WTC11 (cell line): Measurements from ENCODE around the gene PHLPP2. TPM values are rescaled to one million over a fixed set of nuclear protein-coding genes. Genes with fewer than 3 reads are reported as not detected.

Experiments
- ATAC-seq: fragments of 200-7000 bp; cut with Tn5 transposase; 2 replicates; pipeline ENCODE4 v1.10.0; 2021; ENCODE audit warnings: mild to moderate bottlenecking, moderate library complexity
- CTCF ChIA-PET: fragments of 300-600 bp; sonication (Branson Sonifier 250); formaldehyde crosslinking; loops from one replicate; lab custom pipeline; 2021; ENCODE audit warnings: antibody characterized with exemption; lab: Charles Lee
- POLR2A ChIA-PET: fragments of 350-600 bp; sonication (Branson Sonifier 250); formaldehyde crosslinking; loops from one replicate; lab custom pipeline; 2021; ENCODE audit warnings: antibody characterized with exemption; lab: Charles Lee
- DNase-seq: peaks from one replicate; pipeline ENCODE4 v3.0.0; 2021; ENCODE audit warnings: low spot score
- H3K27ac Mint-ChIP-seq: 2 replicates; pipeline ENCODE4 v1.8.0; 2021; ENCODE audit warnings: mixed read lengths
- H3K27me3 Mint-ChIP-seq: 2 replicates; pipeline ENCODE4 v1.8.0; 2021; ENCODE audit warnings: low read depth, mild to moderate bottlenecking, moderate library complexity, mixed read lengths
- H3K36me3 Mint-ChIP-seq: 2 replicates; pipeline ENCODE4 v1.8.0; 2021; ENCODE audit warnings: mixed read lengths
- H3K4me1 Mint-ChIP-seq: 2 replicates; pipeline ENCODE4 v1.8.0; 2022; ENCODE audit warnings: mixed read lengths
- H3K4me3 Mint-ChIP-seq: 2 replicates; pipeline ENCODE4 v1.8.0; 2021; ENCODE audit warnings: mild to moderate bottlenecking, moderate library complexity, mixed read lengths
- H3K9me3 Mint-ChIP-seq: 2 replicates; pipeline ENCODE4 v1.8.0; 2021; ENCODE audit warnings: mixed read lengths
- CBFB ChIP-seq: sonication (generic); formaldehyde crosslinking; IDR thresholded peaks from 2 replicates; pipeline ENCODE4 v1.8.1; 2022; ENCODE audit warnings: mild to moderate bottlenecking, low read depth, missing genetic modification reagents
- CREB1 ChIP-seq: sonication (generic); formaldehyde crosslinking; IDR thresholded peaks from 2 replicates; pipeline ENCODE4 v1.8.0; 2023; ENCODE audit warnings: mild to moderate bottlenecking, missing genetic modification reagents
- EMX1 ChIP-seq: fragments of 250-450 bp; sonication (Bioruptor Pico); IDR thresholded peaks from 2 replicates; pipeline ENCODE4 v1.8.0; 2021; ENCODE audit warnings: mild to moderate bottlenecking
- FOXJ3 ChIP-seq: sonication (generic); formaldehyde crosslinking; IDR thresholded peaks from 2 replicates; pipeline ENCODE4 v1.9.0; 2021; ENCODE audit warnings: missing genetic modification reagents, mild to moderate bottlenecking, borderline replicate concordance
- FOXK1 ChIP-seq: sonication (generic); formaldehyde crosslinking; IDR thresholded peaks from 2 replicates; pipeline ENCODE4 v1.8.0; 2022; ENCODE audit warnings: mild to moderate bottlenecking, moderate library complexity, missing genetic modification reagents
- FOXP1 ChIP-seq: sonication (generic); formaldehyde crosslinking; IDR thresholded peaks from 2 replicates; pipeline ENCODE4 v1.8.0; 2022; ENCODE audit warnings: missing genetic modification reagents, mild to moderate bottlenecking, moderate library complexity, borderline replicate concordance
- GTF2I ChIP-seq: fragments of 250-450 bp; sonication (Bioruptor Pico); conservative IDR thresholded peaks from 2 replicates; pipeline ENCODE4 v1.4.0; 2021; ENCODE audit warnings: mild to moderate bottlenecking
- JAZF1 ChIP-seq: fragments of 250-450 bp; sonication (Bioruptor Pico); IDR thresholded peaks from 2 replicates; pipeline ENCODE4 v1.9.0; 2021; ENCODE audit warnings: moderate library complexity, mild to moderate bottlenecking, inconsistent platforms
- MXD4 ChIP-seq: fragments of 250-450 bp; sonication (Bioruptor Pico); IDR thresholded peaks from 2 replicates; pipeline ENCODE4 v1.8.0; 2021; ENCODE audit warnings: mild to moderate bottlenecking, moderate library complexity, borderline replicate concordance
- NR2C2 ChIP-seq: sonication (generic); formaldehyde crosslinking; IDR thresholded peaks from 2 replicates; pipeline ENCODE4 v1.8.0; 2022; ENCODE audit warnings: mild to moderate bottlenecking, missing genetic modification reagents
- RORB ChIP-seq: fragments of 250-450 bp; sonication (Bioruptor Pico); IDR thresholded peaks from 2 replicates; pipeline ENCODE4 v1.9.0; 2021; ENCODE audit warnings: mild to moderate bottlenecking
- SP1 ChIP-seq: sonication (generic); formaldehyde crosslinking; conservative IDR thresholded peaks from 2 replicates; pipeline ENCODE4 v1.8.1; 2022; ENCODE audit warnings: missing genetic modification reagents
- TCF7 ChIP-seq: sonication (generic); formaldehyde crosslinking; IDR thresholded peaks from 2 replicates; pipeline ENCODE4 v1.8.0; 2022; ENCODE audit warnings: mild to moderate bottlenecking, low read depth, missing genetic modification reagents, moderate library complexity
- TEAD4 ChIP-seq: sonication (generic); formaldehyde crosslinking; IDR thresholded peaks from 2 replicates; pipeline ENCODE4 v1.8.0; 2022; ENCODE audit warnings: mild to moderate bottlenecking, missing genetic modification reagents
- ZBTB21 ChIP-seq: sonication (generic); formaldehyde crosslinking; IDR thresholded peaks from 2 replicates; pipeline ENCODE4 v1.8.1; 2023; ENCODE audit warnings: mild to moderate bottlenecking, missing genetic modification reagents, borderline replicate concordance
- ZNF121 ChIP-seq: sonication (generic); formaldehyde crosslinking; IDR thresholded peaks from 2 replicates; pipeline ENCODE4 v1.8.0; 2023; ENCODE audit warnings: missing genetic modification reagents
- ZNF138 ChIP-seq: sonication (generic); formaldehyde crosslinking; conservative IDR thresholded peaks from 2 replicates; pipeline ENCODE4 v1.8.1; 2022; ENCODE audit warnings: mild to moderate bottlenecking, moderate library complexity, missing genetic modification reagents
- ZNF219 ChIP-seq: sonication (generic); formaldehyde crosslinking; IDR thresholded peaks from 2 replicates; pipeline ENCODE4 v1.8.0; 2023; ENCODE audit warnings: missing genetic modification reagents, mild to moderate bottlenecking, borderline replicate concordance
- total RNA-seq: library from RNA; stranded (reverse); gene quantifications from 3 replicates; pipeline ENCODE4 v1.2.3, GENCODE V29; 2021
- TF ChIP-seq, protein P1 (sequence below): sonication (generic); formaldehyde crosslinking; conservative IDR thresholded peaks from 2 replicates; pipeline ENCODE4 v1.8.1; 2023; ENCODE audit warnings: mild to moderate bottlenecking, low read depth, missing genetic modification reagents, moderate library complexity
- TF ChIP-seq, protein P2 (sequence below): fragments of 250-450 bp; sonication (Bioruptor Pico); IDR thresholded peaks from 2 replicates; pipeline ENCODE4 v1.9.0; 2021; ENCODE audit warnings: mild to moderate bottlenecking
- TF ChIP-seq, protein P3 (sequence below): sonication (generic); formaldehyde crosslinking; IDR thresholded peaks from 2 replicates; pipeline ENCODE4 v1.8.1; 2022; ENCODE audit warnings: low read depth, mild to moderate bottlenecking, moderate library complexity, missing genetic modification reagents, borderline replicate concordance
- TF ChIP-seq, protein P4 (sequence below): sonication (generic); formaldehyde crosslinking; IDR thresholded peaks from 2 replicates; pipeline ENCODE4 v1.8.1; 2023; ENCODE audit warnings: mild to moderate bottlenecking, missing genetic modification reagents, moderate library complexity
- TF ChIP-seq, protein P5 (sequence below): fragments of 250-450 bp; sonication (Bioruptor Pico); IDR thresholded peaks from 2 replicates; pipeline ENCODE4 v1.9.0; 2021; ENCODE audit warnings: moderate library complexity, mild to moderate bottlenecking, inconsistent platforms, borderline replicate concordance
- TF ChIP-seq, protein P6 (sequence below): sonication (generic); formaldehyde crosslinking; IDR thresholded peaks from 2 replicates; pipeline ENCODE4 v1.8.0; 2022; ENCODE audit warnings: mild to moderate bottlenecking, missing genetic modification reagents

Gene PHLPP2
- total RNA-seq, 1 experiment from 2014 or later: 29.3 TPM

DNA sequence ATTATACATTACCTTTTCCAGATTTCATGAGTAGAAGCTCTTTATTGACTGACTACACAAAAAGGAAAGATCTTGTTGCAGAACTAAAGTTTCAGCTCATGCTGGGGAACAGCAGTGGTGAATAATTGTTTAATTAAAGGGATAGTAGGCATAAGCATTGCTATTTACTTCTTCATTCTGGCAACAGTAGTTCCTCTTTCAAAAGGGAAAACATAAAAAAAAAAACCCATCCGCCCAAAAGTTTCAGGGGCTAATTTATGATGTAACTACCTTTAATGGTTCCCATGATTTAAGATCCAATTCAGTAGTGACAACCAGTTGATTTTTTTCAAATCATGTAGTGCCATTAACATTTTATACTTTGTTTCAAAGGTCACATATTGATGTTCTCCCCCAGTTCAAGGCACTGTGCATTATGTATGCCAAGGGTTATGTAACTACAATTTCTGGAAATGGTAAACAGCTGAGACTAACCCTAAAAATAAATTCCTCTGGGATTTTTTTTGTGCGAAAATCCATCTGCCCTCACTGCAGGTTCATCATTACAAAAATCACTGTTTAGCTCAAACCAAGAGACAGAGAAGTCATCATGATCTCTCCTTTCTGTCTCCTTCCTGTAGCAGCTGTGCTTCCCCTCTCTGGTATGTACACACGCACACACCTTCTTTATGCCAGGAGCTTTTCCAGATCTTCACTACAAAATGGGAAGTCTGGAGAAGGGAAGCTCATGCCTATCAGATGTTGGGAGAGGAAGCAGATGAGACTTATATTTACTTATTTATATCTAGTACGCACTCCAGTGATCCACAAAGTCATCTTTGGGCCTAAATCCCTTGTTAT, 2.2 kb upstream of the PHLPP2 start:
- Mint-ChIP-seq H3K4me1 (peaks cover 30% of the 10 kb centered on the region), H3K36me3 (peaks cover 8% of the 10 kb centered on the region), H3K4me3 (no peak overlapping the region), H3K9me3 (no peaks in the 10 kb centered on the region)
- DNase-seq (no peak), ATAC-seq (no peak)
- TF ChIP-seq, protein P1, sequence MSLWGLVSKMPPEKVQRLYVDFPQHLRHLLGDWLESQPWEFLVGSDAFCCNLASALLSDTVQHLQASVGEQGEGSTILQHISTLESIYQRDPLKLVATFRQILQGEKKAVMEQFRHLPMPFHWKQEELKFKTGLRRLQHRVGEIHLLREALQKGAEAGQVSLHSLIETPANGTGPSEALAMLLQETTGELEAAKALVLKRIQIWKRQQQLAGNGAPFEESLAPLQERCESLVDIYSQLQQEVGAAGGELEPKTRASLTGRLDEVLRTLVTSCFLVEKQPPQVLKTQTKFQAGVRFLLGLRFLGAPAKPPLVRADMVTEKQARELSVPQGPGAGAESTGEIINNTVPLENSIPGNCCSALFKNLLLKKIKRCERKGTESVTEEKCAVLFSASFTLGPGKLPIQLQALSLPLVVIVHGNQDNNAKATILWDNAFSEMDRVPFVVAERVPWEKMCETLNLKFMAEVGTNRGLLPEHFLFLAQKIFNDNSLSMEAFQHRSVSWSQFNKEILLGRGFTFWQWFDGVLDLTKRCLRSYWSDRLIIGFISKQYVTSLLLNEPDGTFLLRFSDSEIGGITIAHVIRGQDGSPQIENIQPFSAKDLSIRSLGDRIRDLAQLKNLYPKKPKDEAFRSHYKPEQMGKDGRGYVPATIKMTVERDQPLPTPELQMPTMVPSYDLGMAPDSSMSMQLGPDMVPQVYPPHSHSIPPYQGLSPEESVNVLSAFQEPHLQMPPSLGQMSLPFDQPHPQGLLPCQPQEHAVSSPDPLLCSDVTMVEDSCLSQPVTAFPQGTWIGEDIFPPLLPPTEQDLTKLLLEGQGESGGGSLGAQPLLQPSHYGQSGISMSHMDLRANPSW (CRISPR knock-in tag): no peak
- no peak for TF ChIP-seq GTF2I (CRISPR knock-in tag)
- TF ChIP-seq CREB1: no peak
- TF ChIP-seq, protein P2, sequence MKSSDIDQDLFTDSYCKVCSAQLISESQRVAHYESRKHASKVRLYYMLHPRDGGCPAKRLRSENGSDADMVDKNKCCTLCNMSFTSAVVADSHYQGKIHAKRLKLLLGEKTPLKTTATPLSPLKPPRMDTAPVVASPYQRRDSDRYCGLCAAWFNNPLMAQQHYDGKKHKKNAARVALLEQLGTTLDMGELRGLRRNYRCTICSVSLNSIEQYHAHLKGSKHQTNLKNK (CRISPR knock-in tag): no peak
- TF ChIP-seq FOXP1 (CRISPR knock-in tag): no peak
- no peak for TF ChIP-seq MXD4 (CRISPR knock-in tag)
- TF ChIP-seq, protein P3, sequence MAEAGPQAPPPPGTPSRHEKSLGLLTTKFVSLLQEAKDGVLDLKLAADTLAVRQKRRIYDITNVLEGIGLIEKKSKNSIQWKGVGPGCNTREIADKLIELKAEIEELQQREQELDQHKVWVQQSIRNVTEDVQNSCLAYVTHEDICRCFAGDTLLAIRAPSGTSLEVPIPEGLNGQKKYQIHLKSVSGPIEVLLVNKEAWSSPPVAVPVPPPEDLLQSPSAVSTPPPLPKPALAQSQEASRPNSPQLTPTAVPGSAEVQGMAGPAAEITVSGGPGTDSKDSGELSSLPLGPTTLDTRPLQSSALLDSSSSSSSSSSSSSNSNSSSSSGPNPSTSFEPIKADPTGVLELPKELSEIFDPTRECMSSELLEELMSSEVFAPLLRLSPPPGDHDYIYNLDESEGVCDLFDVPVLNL (CRISPR knock-in tag): no peak
- TF ChIP-seq, protein P4, sequence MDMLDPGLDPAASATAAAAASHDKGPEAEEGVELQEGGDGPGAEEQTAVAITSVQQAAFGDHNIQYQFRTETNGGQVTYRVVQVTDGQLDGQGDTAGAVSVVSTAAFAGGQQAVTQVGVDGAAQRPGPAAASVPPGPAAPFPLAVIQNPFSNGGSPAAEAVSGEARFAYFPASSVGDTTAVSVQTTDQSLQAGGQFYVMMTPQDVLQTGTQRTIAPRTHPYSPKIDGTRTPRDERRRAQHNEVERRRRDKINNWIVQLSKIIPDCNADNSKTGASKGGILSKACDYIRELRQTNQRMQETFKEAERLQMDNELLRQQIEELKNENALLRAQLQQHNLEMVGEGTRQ: no peak
- TF ChIP-seq, protein P5, sequence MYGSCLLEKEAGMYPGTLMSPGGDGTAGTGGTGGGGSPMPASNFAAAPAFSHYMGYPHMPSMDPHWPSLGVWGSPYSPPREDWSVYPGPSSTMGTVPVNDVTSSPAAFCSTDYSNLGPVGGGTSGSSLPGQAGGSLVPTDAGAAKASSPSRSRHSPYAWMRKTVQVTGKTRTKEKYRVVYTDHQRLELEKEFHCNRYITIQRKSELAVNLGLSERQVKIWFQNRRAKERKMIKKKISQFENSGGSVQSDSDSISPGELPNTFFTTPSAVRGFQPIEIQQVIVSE: no peak
- TF ChIP-seq ZNF121: no peak
- TF ChIP-seq, all 79 proteins: peak for 0
- Mint-ChIP-seq H3K27ac (0 out of 2 replicates have a peak overlapping the region, but pooled peaks have one; percentile 27), H3K27me3 (peaks cover 18% of the 10 kb centered on the region)
- CTCF ChIA-PET: no interaction called here
- POLR2A ChIA-PET: no interaction called here

DNA sequence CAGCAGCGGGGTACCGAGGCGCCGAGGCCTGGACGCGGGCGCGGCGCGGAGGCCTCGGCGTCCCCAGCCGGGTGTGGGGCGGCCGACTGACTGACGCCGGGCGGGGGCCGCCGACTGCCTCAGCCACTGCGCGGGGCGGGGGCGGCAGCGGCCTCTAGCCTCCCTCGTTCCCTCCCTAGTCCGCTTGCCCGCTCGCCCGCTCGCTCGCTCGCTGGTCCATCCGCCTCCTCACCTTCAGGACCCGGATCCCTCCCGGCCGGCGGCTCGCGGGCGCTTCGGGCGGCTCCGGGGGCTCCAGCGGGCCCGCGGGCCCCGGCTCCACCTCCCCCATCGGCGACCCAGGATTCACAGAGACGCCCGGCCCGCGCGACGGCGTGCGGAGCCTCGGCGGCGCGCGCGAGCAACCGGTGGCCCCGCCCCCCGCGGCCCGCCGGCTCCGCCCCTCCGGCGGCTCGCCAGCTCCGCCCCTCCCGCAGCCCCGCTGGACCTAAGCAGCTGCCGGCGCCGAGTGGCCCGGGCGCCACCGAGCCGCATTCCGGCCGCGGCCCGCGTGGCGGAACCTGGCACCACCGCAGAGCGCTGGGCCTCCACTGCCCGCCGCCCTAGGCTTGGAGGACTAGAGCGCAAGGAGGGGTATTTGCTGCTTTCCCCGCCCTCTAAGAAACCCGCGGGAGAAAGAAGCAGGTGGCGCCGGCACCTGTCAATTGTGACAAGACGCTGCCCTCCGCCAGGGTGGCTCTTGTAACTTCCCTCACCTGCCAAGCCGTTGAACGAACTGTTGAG, 773 bp downstream of the PHLPP2 start:
- ATAC-seq: peak; percentile 72
- DNase-seq: peak; percentile 74
- no peak for TF ChIP-seq RORB (CRISPR knock-in tag)
- no peak for TF ChIP-seq ZNF138 (CRISPR knock-in tag)
- no peak for TF ChIP-seq NR2C2 (CRISPR knock-in tag)
- TF ChIP-seq TCF7 (CRISPR knock-in tag): no peak
- TF ChIP-seq SP1: peak; percentile 53
- no peak for TF ChIP-seq EMX1 (CRISPR knock-in tag)
- no peak for TF ChIP-seq JAZF1 (CRISPR knock-in tag)
- TF ChIP-seq, protein P6, sequence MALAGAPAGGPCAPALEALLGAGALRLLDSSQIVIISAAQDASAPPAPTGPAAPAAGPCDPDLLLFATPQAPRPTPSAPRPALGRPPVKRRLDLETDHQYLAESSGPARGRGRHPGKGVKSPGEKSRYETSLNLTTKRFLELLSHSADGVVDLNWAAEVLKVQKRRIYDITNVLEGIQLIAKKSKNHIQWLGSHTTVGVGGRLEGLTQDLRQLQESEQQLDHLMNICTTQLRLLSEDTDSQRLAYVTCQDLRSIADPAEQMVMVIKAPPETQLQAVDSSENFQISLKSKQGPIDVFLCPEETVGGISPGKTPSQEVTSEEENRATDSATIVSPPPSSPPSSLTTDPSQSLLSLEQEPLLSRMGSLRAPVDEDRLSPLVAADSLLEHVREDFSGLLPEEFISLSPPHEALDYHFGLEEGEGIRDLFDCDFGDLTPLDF (CRISPR knock-in tag): no peak
- no peak for TF ChIP-seq ZNF219 (CRISPR knock-in tag)
- no peak for TF ChIP-seq FOXJ3 (CRISPR knock-in tag)
- TF ChIP-seq FOXK1 (CRISPR knock-in tag): 0 out of 2 replicates have a peak, but pooled peaks have one; percentile 18
- TF ChIP-seq MXD4 (CRISPR knock-in tag): no peak
- TF ChIP-seq, protein P3 (CRISPR knock-in tag): no peak
- no peak for TF ChIP-seq ZBTB21 (CRISPR knock-in tag)
- no peak for TF ChIP-seq TEAD4
- 0 out of 2 replicates have a peak, but pooled peaks have one; percentile 7 for TF ChIP-seq CBFB (CRISPR knock-in tag)

More for the DNA sequence above, 773 bp downstream of the PHLPP2 start:
- Mint-ChIP-seq H3K36me3 (peaks cover 7% of the 10 kb centered on the region), H3K9me3 (no peaks in the 10 kb centered on the region), H3K4me1 (peaks cover 33% of the 10 kb centered on the region), H3K27ac (no peak overlapping the region), H3K27me3 (peaks cover 18% of the 10 kb centered on the region), H3K4me3 (peak overlapping the region; percentile 80)
- ChIA-PET CTCF (interaction anchor here (1.9 kb wide), 1 partner anchor 159 kb away, joined by 6 read pairs; no protein-coding TSS in a partner anchor), POLR2A (interaction anchor here (0.6 to 2.3 kb wide), 3 partner anchors 12 to 113 kb away, joined by 3 to 5 read pairs (median 3); no protein-coding TSS in a partner anchor)
